Measurements from ENCODE around the gene ANO1. TPM values are rescaled to one million over a fixed set of nuclear protein-coding genes. Genes with fewer than 3 reads are reported as not detected.

The ANO1 gene
- total RNA-seq, 3 donors from 2014 or later (not counting 1 experiment from before 2014, with no cell fraction given) = not detected

DNA sequence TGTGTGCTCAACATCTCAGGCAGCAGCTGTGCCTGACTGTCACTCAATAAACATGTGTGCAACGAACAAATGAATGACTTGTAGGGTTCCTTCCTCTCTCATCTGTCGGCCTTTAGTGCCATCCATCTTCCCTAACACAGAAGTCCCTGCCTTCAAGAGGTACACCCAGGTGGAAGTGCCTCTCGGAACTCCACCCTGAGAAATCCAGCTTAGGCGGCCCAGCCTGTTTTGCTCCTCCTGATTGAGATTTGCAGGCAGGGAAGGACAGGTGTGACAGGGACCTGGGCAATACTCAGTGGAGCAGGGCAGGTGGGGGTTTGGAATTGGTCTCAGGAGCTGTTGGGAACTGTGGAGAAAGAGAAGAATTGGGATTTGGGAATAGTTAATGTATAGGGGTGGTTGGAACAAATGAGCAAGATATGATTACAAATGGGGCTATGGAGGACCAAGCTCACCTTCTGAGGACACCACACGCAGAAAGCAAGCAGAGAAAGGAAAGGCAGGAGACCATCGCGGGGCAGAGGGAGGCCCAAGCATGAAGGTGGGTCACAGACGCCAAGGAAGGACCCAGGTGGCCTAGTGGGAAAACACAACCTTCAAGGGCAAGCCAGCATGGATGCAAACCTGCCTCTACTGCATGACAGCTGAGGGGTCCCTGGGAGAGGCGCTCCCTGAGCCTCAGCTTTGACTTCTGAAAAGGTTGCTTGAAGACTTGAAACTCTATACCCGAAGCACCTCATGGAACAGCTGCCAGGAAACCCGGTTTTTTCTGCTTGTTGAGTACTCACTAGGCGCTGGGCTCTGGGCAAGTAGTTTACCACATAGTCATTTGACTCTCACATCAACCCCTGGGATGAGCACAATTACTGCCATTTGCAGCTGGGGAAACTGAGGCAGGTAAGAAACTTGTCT lies 40.9 kb upstream of the ANO1 start:
- intact Hi-C loops (cut with micrococcal nuclease) = no loop called here
- Histone ChIP-seq H3K27me3 (ENCODE audit: control insufficient read depth, insufficient read depth, low read length) (no peaks in the 10 kb centered on the region), H3K27ac (ENCODE audit: low read length) (no peak overlapping the region), H3K36me3 (ENCODE audit: control insufficient read depth, insufficient read depth, low read length) (no peaks in the 10 kb centered on the region), H3K9me3 (ENCODE audit: control insufficient read depth, insufficient read depth, low read length) (peaks cover 9% of the 10 kb centered on the region), H3K4me1 (ENCODE audit: control insufficient read depth, insufficient read depth, low read length) (no peaks in the 10 kb centered on the region), H3K4me3 (ENCODE audit: low read length) (no peak overlapping the region)
- H3K4me3 Mint-ChIP-seq = no peak overlapping the region
- H3K9me3 Mint-ChIP-seq = peaks cover 1 to 3% of the 10 kb centered on the region in 2 donors
- no peaks in the 10 kb centered on the region for H3K36me3 Mint-ChIP-seq
- 86% methylated on average over 12 of the region's 12 CpGs for WGBS (ENCODE audit: insufficient coverage)
- no peak overlapping the region for H3K27ac Mint-ChIP-seq
- H3K27me3 Mint-ChIP-seq (ENCODE audit: low read depth in 2 of 2) = peaks cover 8 to 20% of the 10 kb centered on the region in 2 donors
- no peak for ATAC-seq
- no peak for TF ChIP-seq CTCF (IDR thresholded peaks at IDR 0.05)
- H3K4me1 Mint-ChIP-seq = no peaks in the 10 kb centered on the region
- DNase-seq = no peak

- no peak for TF ChIP-seq CTCF (IDR thresholded peaks at IDR 0.05)
- ATAC-seq (no peak), DNase-seq (no peak)
- WGBS (ENCODE audit: insufficient coverage) = 86% methylated on average over 9 of the region's 9 CpGs
- intact Hi-C loops (cut with micrococcal nuclease) = no loop called here
- no peaks in the 10 kb centered on the region for H3K4me1 ChIP-seq (ENCODE audit: control insufficient read depth, insufficient read depth, low read length)
- peaks cover 8% of the 10 kb centered on the region for H3K36me3 Mint-ChIP-seq
- no peak overlapping the region for H3K27ac Mint-ChIP-seq
- H3K9me3 ChIP-seq (ENCODE audit: control insufficient read depth, insufficient read depth, low read length) = peaks cover 13% of the 10 kb centered on the region
- H3K4me1 Mint-ChIP-seq = no peaks in the 10 kb centered on the region
- H3K4me3 Mint-ChIP-seq = no peak overlapping the region
- no peak overlapping the region for H3K4me3 ChIP-seq (ENCODE audit: low read length)
- H3K27ac ChIP-seq (ENCODE audit: low read length) = no peak overlapping the region
- peaks cover 7 to 30% of the 10 kb centered on the region in 2 donors for H3K27me3 Mint-ChIP-seq (ENCODE audit: low read depth in 2 of 2)
- no peaks in the 10 kb centered on the region for H3K27me3 ChIP-seq (ENCODE audit: control insufficient read depth, insufficient read depth, low read length)
- H3K36me3 ChIP-seq (ENCODE audit: control insufficient read depth, insufficient read depth, low read length) = no peaks in the 10 kb centered on the region
- peaks cover 6 to 7% of the 10 kb centered on the region in 2 donors for H3K9me3 Mint-ChIP-seq
These were observed 39.9 kb upstream of the ANO1 start for GRCh38 chr11:70038034-70038834.

GRCh38 chr11:70040452-70040851 lies 37.7 kb upstream of the ANO1 start:
- no peak overlapping the region for H3K4me3 Mint-ChIP-seq
- no peak for ATAC-seq
- Histone ChIP-seq H3K36me3 (ENCODE audit: control insufficient read depth, insufficient read depth, low read length) (no peaks in the 10 kb centered on the region), H3K9me3 (ENCODE audit: control insufficient read depth, insufficient read depth, low read length) (peaks cover 13% of the 10 kb centered on the region), H3K4me3 (ENCODE audit: low read length) (no peak overlapping the region), H3K27me3 (ENCODE audit: control insufficient read depth, insufficient read depth, low read length) (no peaks in the 10 kb centered on the region), H3K27ac (ENCODE audit: low read length) (no peak overlapping the region), H3K4me1 (ENCODE audit: control insufficient read depth, insufficient read depth, low read length) (no peaks in the 10 kb centered on the region)
- WGBS (ENCODE audit: insufficient coverage) = 94% methylated on average over 11 of the region's 11 CpGs
- intact Hi-C loops (cut with micrococcal nuclease) = no loop called here
- H3K9me3 Mint-ChIP-seq = peaks cover 6 to 7% of the 10 kb centered on the region in 2 donors
- H3K4me1 Mint-ChIP-seq = no peaks in the 10 kb centered on the region
- peaks cover 7 to 42% of the 10 kb centered on the region in 2 donors for H3K27me3 Mint-ChIP-seq (ENCODE audit: low read depth in 2 of 2)
- no peak for DNase-seq
- TF ChIP-seq CTCF (IDR thresholded peaks at IDR 0.05) = no peak
- H3K27ac Mint-ChIP-seq = no peak overlapping the region
- H3K36me3 Mint-ChIP-seq = peaks cover 9% of the 10 kb centered on the region
